Right renal pelvis (tissue), 4 donors: ENCODE data around the gene CR1. TPM values are rescaled to one million over a fixed set of nuclear protein-coding genes. Genes with fewer than 3 reads are reported as not detected.
"Not testable (repeated sequence)": the region's sequence is repeated elsewhere in the genome, so short reads cannot be mapped to it uniquely, and the experiment has no call there.

ENCODE experiments used
- DNase-seq, 4 donors: peaks; one replicate each; pipeline ENCODE4 v3.0.0-alpha.2; 2013; ENCODE audit warnings: low read depth in 4 of 4, low spot score in 3 of 4, missing footprints in 1 of 4
- polyA plus RNA-seq, 4 donors: library from polyadenylated mRNA; unstranded; fragments of 120-200 nt; gene quantifications; one replicate each; pipeline ENCODE4 v1.2.1, GENCODE V29; 2013; ENCODE audit not compliant: insufficient read length in 4 of 4

CR1 gene
- polyA plus RNA-seq, 4 donors, result 18.1 to 25.3 (median 20.5) TPM

- DNase-seq, result no peak
Observed at GRCh38 chr1:207502726-207503125, 6.8 kb downstream of the CR1 start.

DNA sequence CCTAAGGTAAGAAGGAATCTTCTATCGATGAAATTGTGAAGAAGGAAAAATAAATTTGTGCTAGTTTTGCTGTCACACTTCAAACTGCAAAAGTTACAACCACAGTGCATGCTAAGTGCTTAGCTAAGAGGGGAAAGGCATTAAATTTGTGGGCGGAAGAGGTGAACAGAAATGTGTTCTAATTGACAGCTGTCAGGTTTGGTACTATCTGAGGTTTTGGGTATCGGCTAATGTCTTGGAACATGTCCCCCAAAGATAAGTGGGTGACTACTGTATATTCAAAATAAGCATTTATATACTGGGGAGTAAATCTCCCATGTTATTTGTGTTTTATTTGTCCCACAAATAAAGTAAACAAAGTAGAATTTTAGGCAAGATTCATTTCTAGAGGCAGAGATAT lies 8.0 kb downstream of the CR1 start:
- DNase-seq, result no peak

DNA sequence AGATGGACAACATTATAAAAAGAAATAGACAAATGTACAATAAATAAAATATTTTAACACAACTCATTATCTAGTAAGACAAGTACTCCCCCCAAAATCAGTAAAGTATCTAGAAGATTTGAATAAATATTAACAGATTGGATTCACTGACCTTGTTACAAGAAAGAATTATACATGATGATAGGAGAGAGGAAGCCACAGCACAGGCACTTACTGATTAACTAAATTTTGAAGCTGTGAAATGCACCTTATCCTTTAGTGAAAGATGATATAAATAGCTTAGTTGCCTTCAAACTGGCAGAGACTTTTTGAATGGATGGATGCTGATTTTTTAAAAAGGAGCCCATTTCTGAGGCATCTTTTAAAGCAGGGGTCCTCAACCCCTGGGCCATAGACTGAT lies 8.5 kb downstream of the CR1 start:
- no peak for DNase-seq

GRCh38 chr1:207510444-207510843 lies 14.5 kb downstream of the CR1 start:
- DNase-seq, result no peak

- no peak for DNase-seq
Observed at GRCh38 chr1:207514890-207515289, 18.9 kb downstream of the CR1 start.

- no peak for DNase-seq
Observed at GRCh38 chr1:207516729-207517128, 20.8 kb downstream of the CR1 start.

DNA sequence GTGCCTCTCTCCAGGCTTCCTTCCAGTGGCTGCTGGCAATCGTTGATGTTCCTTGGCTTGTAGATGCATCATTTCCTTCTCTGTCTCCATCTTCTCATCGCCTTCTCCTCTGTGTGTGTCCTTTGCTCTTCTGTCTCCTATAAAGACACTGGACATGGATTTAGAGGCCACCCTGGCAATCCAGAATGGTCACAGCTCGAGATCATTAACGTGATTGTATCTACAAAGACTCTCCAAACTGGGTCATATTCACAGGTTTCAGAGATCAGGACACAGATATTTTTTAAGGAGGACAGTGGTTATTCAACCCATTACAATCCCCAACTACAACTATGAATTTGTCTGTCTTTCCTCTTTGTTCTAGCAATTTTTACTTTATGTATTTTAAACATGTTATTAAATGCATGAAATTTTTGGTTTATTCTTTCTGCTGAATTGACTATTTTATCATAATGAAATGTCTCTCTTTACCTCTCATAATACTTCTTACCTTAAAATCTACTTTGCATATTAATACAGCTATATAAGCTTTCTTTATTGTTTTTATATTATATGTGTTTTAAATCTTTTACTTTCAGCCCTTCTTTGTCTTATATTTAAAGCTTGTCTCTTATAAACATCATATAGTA lies 22.8 kb downstream of the CR1 start:
- DNase-seq, result no peak

DNA sequence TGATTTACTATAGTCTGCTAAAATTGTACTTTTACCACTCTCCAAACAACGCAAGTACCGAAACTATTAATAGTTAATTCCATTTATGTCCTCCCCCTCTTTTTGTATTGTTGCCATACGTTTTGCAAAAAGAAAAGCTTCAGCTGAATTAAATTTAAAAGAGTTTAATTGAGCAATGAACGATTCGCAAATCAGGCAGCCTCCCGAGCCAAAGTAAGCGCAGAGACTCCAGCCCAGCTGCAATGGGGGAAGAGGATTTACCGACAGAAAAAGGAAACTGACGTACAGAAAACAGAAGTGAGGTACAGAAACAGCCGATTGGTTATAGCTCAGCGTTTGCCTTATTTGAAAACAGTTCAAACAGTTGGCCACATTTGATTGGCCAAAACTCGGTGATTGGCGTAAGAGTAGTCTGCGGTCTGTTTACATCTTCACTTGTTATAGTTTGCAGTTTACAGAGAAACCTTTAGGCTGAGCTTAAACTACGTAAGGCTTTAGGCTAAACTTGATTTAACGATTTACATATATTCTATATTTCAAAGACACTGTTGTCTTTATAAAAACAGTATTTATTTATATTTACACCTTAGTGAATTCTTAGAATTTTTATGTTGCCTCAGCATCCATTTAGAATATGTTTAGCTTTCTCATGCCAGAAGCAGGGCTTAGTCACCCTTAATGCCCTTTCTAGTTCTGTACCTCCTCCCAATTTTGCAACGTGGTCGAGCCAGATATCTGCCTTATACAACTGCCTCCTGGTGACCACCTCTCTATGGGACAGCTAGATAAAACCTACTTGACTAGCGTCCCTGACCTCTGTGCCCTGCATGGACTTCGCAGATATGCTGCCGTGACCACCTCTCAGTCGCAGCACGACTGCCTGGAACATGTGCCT lies 23.8 kb downstream of the CR1 start:
- DNase-seq, result no peak

GRCh38 chr1:207520400-207521345 lies 24.7 kb downstream of the CR1 start:
- not testable (repeated sequence) for DNase-seq

- not testable (repeated sequence) for DNase-seq
Observed at GRCh38 chr1:207525239-207525638, 29.3 kb downstream of the CR1 start.

DNA sequence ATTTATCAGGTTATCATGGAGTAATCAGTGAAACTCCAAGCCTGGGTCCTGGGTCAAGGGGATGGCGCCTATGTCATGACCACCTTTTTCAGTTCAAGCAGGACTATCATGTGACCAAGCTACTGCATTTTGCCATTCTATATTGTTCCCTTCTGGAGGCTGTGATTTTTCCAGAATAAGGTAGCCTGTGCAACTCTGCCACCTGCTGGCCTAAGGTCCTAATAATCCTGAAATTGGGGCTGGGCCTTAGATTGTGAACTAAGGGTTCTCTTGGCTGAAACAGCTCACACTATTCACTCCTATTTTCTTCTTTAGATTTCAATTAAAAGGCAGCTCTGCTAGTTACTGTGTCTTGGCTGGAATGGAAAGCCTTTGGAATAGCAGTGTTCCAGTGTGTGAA lies 32.4 kb downstream of the CR1 start:
- DNase-seq, result not testable (repeated sequence)

DNA sequence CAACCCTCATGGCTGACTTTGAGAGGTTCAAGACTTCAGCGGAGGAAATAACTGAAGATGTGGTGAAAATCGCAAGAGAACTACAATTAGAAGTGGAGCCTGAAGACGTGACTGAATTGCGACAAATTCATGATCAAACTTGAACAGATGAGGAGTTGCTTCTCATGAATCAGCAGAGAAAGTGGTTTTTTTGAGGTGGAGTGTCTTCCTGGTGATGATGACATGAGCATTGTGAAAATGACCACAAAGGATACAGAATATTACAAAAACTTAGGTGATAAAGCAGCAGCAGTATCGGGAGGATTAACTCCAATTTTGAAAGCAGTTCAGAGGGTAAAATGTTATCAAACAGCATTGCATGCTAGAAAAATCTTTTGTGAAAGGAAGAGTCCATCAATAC lies 40.3 kb downstream of the CR1 start:
- DNase-seq, result not testable (repeated sequence)

GRCh38 chr1:207546677-207547357 lies 50.9 kb downstream of the CR1 start:
- DNase-seq, result not testable (repeated sequence)

DNA sequence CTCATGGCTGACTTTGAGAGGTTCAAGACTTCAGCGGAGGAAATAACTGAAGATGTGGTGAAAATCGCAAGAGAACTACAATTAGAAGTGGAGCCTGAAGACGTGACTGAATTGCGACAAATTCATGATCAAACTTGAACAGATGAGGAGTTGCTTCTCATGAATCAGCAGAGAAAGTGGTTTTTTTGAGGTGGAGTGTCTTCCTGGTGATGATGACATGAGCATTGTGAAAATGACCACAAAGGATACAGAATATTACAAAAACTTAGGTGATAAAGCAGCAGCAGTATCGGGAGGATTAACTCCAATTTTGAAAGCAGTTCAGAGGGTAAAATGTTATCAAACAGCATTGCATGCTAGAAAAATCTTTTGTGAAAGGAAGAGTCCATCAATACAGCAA lies 58.9 kb downstream of the CR1 start:
- not testable (repeated sequence) for DNase-seq

DNA sequence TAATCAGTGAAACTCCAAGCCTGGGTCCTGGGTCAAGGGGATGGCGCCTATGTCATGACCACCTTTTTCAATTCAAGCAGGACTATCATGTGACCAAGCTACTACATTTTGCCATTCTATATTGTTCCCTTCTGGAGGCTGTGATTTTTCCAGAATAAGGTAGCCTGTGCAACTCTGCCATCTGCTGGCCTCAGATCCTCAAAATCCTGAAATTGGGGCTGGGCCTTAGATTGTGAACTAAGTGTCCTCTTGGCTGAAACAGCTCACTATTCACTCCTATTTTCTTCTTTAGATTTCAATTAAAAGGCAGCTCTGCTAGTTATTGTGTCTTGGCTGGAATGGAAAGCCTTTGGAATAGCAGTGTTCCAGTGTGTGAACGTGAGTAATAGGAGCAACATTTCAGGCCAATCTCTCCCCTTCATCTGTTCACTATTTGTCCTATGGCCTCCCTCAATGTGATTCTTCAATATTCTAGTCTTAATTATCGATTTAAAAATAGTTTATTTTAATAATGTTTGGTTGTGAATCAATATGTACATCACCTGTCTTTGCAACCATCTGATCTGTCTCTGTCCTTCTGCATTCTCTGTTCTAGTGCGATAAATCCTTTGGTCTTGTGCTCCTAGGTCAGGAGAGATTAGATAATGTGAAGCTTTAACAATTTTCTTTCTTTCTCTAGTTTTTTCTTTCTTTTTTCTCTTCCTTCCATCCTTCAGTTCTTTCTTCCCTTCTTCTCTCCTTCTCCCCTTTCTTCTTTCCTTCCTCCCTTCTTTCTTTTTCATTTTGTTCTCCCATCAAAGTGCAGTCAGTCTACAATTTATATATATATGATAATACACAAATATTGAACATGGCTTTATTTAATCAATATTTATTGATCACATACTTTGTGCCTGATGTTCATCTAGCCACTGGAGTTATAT lies 69.8 kb downstream of the CR1 start:
- no peak for DNase-seq

DNA sequence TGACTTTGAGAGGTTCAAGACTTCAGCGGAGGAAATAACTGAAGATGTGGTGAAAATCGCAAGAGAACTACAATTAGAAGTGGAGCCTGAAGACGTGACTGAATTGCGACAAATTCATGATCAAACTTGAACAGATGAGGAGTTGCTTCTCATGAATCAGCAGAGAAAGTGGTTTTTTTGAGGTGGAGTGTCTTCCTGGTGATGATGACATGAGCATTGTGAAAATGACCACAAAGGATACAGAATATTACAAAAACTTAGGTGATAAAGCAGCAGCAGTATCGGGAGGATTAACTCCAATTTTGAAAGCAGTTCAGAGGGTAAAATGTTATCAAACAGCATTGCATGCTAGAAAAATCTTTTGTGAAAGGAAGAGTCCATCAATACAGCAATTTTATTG lies 76.0 kb downstream of the CR1 start:
- not testable (repeated sequence) for DNase-seq

DNA sequence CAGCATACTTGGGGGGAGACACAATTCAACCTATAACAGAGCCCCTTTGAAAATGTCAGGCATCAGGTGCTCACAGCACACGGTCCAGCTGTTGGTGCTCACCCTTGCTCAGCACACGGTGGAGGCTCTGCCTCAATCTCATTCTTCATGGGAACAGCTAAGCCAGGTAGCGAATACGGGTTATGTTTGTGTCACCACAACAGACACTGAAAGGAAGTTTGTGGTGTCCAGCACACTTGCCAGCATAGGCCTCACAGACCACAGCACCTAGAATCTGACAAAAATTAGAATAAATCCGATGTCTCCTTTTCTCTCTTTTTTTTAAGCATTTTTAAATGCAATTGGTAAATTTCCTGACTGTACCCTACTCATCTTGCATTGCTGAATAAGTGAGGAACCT lies 77.1 kb downstream of the CR1 start:
- not testable (repeated sequence) for DNase-seq

DNA sequence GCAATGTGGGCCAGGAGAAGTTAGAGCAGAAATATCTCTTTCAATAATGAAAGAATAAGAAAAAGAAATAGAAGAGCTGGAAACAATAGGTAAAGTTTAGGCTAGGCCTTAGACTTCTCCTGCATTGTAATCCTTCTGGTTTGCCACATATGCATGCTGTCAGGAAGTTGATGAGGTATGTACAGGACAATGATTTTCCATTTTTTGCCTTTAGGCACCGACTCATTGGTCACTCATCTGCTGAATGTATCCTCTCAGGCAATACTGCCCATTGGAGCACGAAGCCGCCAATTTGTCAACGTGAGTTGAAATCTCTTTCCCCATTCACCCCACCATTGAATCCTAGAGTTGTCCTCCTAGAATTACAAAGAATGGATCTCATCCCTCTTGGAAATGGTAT lies 79.4 kb downstream of the CR1 start:
- not testable (repeated sequence) for DNase-seq

GRCh38 chr1:207578796-207579435 lies 83.0 kb downstream of the CR1 start:
- no peak for DNase-seq
